T-helper 9 cell (primary cell): Measurements from ENCODE around the gene THTPA.

ENCODE experiments used
- DNase-seq: peaks from one replicate; pipeline ENCODE4 v3.0.0-alpha.2; 2020

The THTPA gene

GRCh38 chr14:23551266-23552028 lies 4.6 kb upstream of the THTPA start, which contains the start of gene ZFHX2:
ZFHX2 (minus strand) TSS chr14:23551765; CDS start chr14:23535325, 16,440 bp downstream.
- DNase-seq: peak; percentile 61

- no peak for DNase-seq
These were observed 564 bp upstream of the THTPA start for GRCh38 chr14:23555533-23555881.

DNA sequence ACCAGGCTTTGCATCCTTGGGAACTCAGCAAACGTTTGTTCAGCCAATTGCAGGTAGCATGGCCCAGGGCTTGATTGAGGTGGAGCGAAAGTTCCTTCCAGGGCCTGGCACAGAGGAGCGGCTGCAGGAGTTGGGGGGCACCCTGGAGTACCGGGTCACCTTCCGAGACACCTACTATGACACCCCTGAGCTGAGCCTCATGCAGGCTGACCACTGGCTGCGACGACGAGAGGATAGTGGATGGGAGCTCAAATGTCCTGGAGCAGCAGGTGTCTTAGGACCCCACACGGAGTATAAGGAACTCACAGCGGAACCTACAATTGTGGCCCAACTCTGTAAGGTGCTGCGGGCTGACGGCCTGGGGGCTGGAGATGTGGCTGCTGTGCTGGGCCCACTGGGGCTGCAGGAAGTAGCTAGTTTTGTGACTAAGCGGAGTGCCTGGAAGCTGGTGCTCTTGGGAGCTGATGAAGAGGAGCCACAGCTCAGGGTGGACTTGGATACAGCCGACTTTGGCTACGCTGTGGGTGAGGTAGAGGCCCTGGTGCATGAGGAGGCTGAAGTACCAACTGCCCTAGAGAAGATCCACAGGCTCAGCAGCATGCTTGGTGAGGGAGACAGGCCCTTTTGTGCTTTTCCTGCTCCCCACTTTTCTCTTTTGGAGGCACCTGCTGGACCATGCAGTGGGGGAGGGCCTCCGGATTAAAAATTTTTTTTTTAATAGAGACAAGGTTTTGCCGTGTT lies 799 bp downstream of the THTPA start:
- no peak for DNase-seq

DNA sequence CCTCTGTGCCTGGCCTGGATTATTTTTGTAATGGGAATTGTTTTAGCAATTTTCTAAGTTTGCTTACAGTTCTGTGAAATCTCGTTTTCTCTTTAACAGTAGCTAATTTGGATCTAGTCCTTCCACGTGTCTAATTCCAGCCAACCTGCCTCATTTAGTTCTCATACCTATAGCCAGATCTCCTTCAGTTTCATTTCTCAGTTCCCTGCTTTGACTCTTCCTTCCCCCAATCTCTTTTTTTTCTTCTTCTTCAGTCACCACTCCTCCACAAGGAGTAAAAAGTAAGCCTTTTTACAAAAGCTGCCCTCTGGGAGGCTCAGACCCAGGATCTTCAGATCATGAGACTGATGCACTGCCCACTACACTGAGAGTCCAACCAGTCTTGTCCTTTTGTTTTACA lies 1.4 kb downstream of the THTPA start:
- DNase-seq: no peak

- no peak for DNase-seq
These were observed 1.9 kb downstream of the THTPA start for GRCh38 chr14:23557946-23558345.

DNA sequence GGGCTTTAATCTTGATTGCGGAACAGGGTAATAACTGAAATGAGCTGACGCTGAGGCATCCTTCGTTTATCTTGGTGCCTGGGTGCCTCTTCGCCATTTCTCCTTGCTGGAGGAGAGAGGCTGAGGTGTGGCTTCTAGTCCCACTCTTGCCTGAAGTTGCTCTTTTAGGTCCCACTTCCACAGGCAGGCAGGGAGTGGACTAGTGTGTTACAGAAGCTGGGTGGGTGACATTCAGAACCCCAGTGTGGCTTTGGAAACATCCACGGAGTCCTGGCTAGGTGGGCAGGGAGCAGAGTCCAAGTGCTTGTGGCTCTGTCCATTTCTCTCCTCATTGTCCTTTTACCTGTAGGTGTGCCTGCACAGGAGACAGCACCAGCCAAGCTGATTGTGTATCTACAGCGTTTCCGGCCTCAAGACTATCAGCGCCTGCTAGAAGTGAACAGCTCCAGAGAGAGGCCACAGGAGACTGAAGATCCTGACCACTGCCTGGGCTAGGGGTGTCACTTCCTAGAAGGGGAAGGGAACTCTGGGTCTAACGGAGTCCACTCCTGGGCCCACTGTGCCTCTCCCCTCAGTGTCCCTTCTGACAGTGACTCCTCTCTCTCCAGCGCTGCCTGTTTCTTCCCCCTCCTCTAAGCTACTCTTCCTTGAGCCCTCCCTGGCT lies 2.4 kb downstream of the THTPA start:
- no peak for DNase-seq

- peak; percentile 72 for DNase-seq
These were observed 3.2 kb downstream of the THTPA start for GRCh38 chr14:23559010-23559925.

GRCh38 chr14:23559926-23560520 lies 4.0 kb downstream of the THTPA start:
- DNase-seq: no peak

DNA sequence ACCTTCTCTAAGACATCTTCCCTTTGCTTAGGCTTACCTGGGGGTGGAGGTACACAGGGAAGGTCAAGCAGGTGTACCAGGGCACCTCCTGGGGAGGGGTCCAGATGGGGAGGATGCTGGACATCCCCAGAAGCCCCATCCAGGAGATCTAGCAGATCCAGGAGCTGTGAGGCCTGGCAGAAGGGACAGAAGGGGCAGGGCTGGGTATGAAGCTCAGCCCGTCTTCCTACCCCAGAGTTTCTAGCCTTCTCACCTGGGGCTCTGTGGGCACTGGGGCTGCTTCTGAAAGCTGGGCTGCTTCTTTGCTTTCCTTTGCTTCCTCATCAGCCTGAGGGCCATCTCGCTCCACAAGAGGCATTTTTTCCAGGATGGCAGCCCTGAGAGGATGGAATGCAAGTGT lies 5.2 kb downstream of the THTPA start:
- no peak for DNase-seq

DNA sequence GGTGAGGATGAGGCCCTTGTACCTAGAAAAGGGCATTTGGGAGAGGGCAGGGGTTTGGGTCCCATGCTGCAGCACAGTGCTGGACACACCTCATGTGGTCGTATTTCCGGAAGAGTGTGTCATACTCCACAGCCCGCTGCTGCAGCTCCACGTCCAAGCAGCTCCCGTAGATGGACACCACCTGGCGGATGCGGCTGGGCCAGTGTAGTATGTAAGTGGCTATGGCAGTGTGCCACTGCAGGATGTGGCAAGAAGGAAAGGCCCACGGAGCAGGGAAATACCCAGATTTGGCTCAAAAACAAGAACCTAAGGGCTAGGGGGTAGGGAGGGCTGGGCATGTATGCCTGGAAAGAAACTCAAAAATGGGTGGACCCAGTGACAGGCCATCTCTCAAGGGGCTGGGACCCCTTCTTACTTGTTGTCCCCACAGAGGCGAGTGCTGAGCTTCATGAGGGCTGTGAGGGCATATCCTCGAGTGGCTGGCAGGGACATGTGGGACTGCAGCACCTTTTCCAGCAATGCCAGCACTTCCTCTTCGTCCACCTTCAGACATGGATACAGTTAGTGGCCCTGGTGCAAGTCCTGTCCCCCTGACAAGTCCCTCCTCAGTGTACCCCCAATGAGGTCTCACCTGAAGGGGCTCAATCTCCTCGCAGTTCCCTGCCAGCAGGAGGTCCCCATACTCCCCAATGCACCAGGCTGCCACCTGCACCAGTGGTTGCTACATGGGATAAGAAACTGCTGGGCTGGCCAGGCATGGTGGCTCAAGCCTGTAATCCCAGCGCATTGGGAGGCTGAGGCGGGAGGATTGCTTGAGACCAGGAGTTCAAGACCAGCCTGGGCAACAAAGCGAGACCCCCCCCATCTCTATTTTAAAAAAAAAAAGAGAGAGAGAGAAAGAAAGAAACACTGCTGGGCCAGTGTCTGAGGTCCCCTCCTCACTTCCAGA lies 6.1 kb downstream of the THTPA start:
- no peak for DNase-seq

DNA sequence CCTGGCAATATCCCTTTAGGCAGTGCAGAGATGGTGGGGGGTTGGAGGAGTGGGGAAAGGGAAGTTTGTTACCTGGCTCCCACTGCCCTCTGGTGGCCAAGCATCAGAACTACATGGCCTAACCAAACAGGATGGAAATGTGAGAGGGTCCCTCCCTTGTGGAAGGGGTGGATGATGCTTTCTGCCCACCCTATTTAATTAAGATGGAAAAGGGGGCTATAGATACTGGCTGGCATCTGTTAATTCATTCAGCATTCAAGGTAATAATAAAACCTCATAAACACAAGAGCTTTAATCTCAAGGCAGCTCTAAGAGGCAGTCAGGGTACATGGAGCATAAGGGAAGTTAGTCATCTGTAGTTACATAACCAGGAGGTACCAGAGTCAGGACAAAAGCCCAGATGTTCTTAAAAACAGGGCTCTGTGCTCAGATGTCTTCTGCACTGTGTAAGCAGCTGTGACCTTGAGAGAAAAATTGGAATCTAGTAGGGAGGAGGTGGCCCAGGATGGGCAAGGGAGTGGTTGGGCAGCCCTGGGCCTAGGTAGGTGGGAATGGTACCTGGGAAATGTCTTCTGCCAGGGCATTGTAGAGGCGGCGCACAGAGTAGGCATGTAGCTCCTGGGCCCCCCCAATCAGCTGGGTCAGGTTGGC lies 6.9 kb downstream of the THTPA start:
- peak; percentile 55 for DNase-seq

- DNase-seq: no peak
These were observed 7.6 kb downstream of the THTPA start for GRCh38 chr14:23563473-23564180.

GRCh38 chr14:23564181-23564812 lies 8.2 kb downstream of the THTPA start:
- no peak for DNase-seq

DNA sequence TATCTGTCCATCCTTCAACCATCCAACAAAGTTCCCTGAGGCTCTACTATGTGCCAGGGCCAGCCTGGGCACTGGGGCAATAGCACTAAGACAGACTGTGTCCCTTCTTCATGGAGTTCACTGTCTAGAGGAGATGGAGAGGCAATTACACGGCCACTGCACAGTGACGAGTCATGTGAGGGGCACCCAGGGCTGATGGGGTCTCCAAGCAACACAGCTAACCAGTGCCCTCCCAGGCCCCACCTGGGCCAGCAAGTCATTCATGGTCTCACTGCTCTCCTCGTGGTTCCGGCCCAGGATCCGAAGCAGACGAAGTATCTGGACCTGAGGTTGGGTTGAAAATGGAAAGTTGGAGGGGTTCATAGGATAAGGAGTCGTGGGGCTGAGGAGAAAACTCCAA lies 8.8 kb downstream of the THTPA start:
- DNase-seq: no peak

- DNase-seq: no peak
These were observed 9.6 kb downstream of the THTPA start for GRCh38 chr14:23565626-23566025.

GRCh38 chr14:23566112-23566777 lies 10.2 kb downstream of the THTPA start:
- no peak for DNase-seq

DNA sequence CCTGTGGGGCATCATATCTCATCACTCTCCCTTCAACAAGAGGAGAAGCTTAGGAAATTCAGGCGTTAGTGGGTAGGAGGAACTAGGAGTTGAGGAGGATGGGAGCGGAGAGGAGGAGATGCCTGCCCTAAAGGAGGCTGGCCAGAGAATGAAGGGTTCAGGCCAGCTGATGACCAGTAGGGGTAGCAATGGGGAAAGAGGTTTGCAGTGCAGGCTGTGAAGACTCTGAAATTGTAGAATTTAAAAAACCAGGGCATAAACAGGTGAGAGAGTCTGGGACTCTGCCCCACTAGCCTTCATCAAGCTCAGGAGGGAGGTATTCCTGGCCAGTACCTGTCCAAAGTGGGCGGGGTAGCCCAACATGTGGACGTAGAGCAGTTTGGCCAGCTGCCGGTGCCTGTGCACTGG lies 10.7 kb downstream of the THTPA start:
- no peak for DNase-seq

- peak; percentile 74 for DNase-seq
These were observed 11.3 kb downstream of the THTPA start, which contains the start of gene AP1G2 for GRCh38 chr14:23567186-23568020. AP1G2 (minus strand) TSS chr14:23567791; CDS start chr14:23567314, 477 bp downstream.
